Measurements from ENCODE around the gene RAB24. TPM values are rescaled to one million over a fixed set of nuclear protein-coding genes. Genes with fewer than 3 reads are reported as not detected.
"Not testable (repeated sequence)": the region's sequence is repeated elsewhere in the genome, so short reads cannot be mapped to it uniquely, and the experiment has no call there.

RAB24 gene
- total RNA-seq, 2 donors from 2014 or later: 23.8 to 35.2 TPM

GRCh38 chr5:177343777-177344176, 40.3 kb upstream of the RAB24 start:
- ATAC-seq (ENCODE audit: insufficient number of reproducible peaks, low FRiP score, low read depth) (no peak), DNase-seq (ENCODE audit: low spot score) (no peak)
- peaks cover 14% of the 10 kb centered on the region for H3K36me3 ChIP-seq
- no peaks in the 10 kb centered on the region for H3K9me3 ChIP-seq
- no peak for TF ChIP-seq CTCF (IDR thresholded peaks at IDR 0.05)
- no peak overlapping the region for H3K4me3 ChIP-seq
- no peak overlapping the region for H3K27ac ChIP-seq
- H3K27me3 ChIP-seq (replicated peaks; ENCODE audit: insufficient read depth): no peaks in the 10 kb centered on the region
- peaks cover 2 to 20% of the 10 kb centered on the region in 2 donors for H3K4me1 ChIP-seq (ENCODE audit: control insufficient read depth in 1 of 2, low read depth in 2 of 2)

GRCh38 chr5:177343000-177343399, 39.5 kb upstream of the RAB24 start:
- H3K4me1 ChIP-seq (ENCODE audit: control insufficient read depth in 1 of 2, low read depth in 2 of 2): peaks cover 2 to 14% of the 10 kb centered on the region in 2 donors
- H3K9me3 ChIP-seq; H3K27me3 ChIP-seq (replicated peaks; ENCODE audit: insufficient read depth); H3K4me3 ChIP-seq; ATAC-seq (ENCODE audit: insufficient number of reproducible peaks, low FRiP score, low read depth); H3K27ac ChIP-seq; DNase-seq (ENCODE audit: low spot score): not testable (repeated sequence)
- H3K36me3 ChIP-seq: peaks cover 17% of the 10 kb centered on the region

GRCh38 chr5:177339107-177339638, 35.7 kb upstream of the RAB24 start:
- Histone ChIP-seq H3K9me3 (no peaks in the 10 kb centered on the region), H3K4me3 (no peak overlapping the region), H3K27me3 (replicated peaks; ENCODE audit: insufficient read depth) (no peaks in the 10 kb centered on the region), H3K27ac (no peak overlapping the region), H3K4me1 (ENCODE audit: control insufficient read depth in 1 of 2, low read depth in 2 of 2) (no peaks in the 10 kb centered on the region), H3K36me3 (peaks cover 49% of the 10 kb centered on the region)
- ATAC-seq (ENCODE audit: insufficient number of reproducible peaks, low FRiP score, low read depth) (no peak), DNase-seq (ENCODE audit: low spot score) (no peak)
- TF ChIP-seq CTCF (IDR thresholded peaks at IDR 0.05): no peak

GRCh38 chr5:177338251-177339106, 35.0 kb upstream of the RAB24 start:
- no peaks in the 10 kb centered on the region for H3K27me3 ChIP-seq (replicated peaks; ENCODE audit: insufficient read depth)
- no peaks in the 10 kb centered on the region for H3K9me3 ChIP-seq
- no peak overlapping the region for H3K4me3 ChIP-seq
- ATAC-seq (ENCODE audit: insufficient number of reproducible peaks, low FRiP score, low read depth): no peak
- no peaks in the 10 kb centered on the region for H3K4me1 ChIP-seq (ENCODE audit: control insufficient read depth in 1 of 2, low read depth in 2 of 2)
- no peak overlapping the region for H3K27ac ChIP-seq
- TF ChIP-seq CTCF (IDR thresholded peaks at IDR 0.05): no peak
- peaks cover 56% of the 10 kb centered on the region for H3K36me3 ChIP-seq
- DNase-seq (ENCODE audit: low spot score): no peak

GRCh38 chr5:177336603-177337494, 33.3 kb upstream of the RAB24 start:
- DNase-seq (ENCODE audit: low spot score): no peak
- ATAC-seq (ENCODE audit: insufficient number of reproducible peaks, low FRiP score, low read depth): no peak
- Histone ChIP-seq H3K4me1 (ENCODE audit: control insufficient read depth in 1 of 2, low read depth in 2 of 2) (no peaks in the 10 kb centered on the region), H3K27ac (no peak overlapping the region), H3K36me3 (peaks cover 68% of the 10 kb centered on the region), H3K27me3 (replicated peaks; ENCODE audit: insufficient read depth) (no peaks in the 10 kb centered on the region), H3K9me3 (no peaks in the 10 kb centered on the region), H3K4me3 (no peak overlapping the region)
- TF ChIP-seq CTCF (IDR thresholded peaks at IDR 0.05): no peak
